Neural progenitor cell (in vitro differentiated cells): Measurements from ENCODE around the gene KAZN. TPM values are rescaled to one million over a fixed set of nuclear protein-coding genes. Genes with fewer than 3 reads are reported as not detected.

ENCODE experiments used
- DNase-seq: peaks from one replicate; pipeline ENCODE4 v3.0.0-alpha.2; 2016; ENCODE audit warnings: low spot score
- H2AFZ ChIP-seq: fragments of 200-600 bp; sonication (generic); replicated peaks from 2 replicates; pipeline ENCODE4 v1.6.1; 2016; ENCODE audit warnings: antibody characterized with exemption
- H3F3A ChIP-seq: fragments of 200-600 bp; sonication (generic); 2 replicates; pipeline ENCODE4 v1.6.1; 2016; ENCODE audit warnings: antibody characterized with exemption, low read depth
- H3K27ac ChIP-seq: fragments of 200-600 bp; sonication (generic); 2 replicates; pipeline ENCODE4 v1.5.1; 2016; ENCODE audit warnings: mild to moderate bottlenecking
- H3K27me3 ChIP-seq: fragments of 200-600 bp; sonication (generic); 2 replicates; pipeline ENCODE4 v1.6.1; 2016; ENCODE audit warnings: mild to moderate bottlenecking, moderate library complexity
- H3K36me3 ChIP-seq: fragments of 200-600 bp; sonication (generic); 2 replicates; pipeline ENCODE4 v1.5.1; 2016
- H3K4me1 ChIP-seq: fragments of 200-600 bp; sonication (generic); 2 replicates; pipeline ENCODE4 v1.6.1; 2016; ENCODE audit warnings: mixed run types
- H3K4me2 ChIP-seq: fragments of 200-600 bp; sonication (generic); 2 replicates; pipeline ENCODE4 v1.6.1; 2016
- H3K4me3 ChIP-seq: fragments of 200-600 bp; sonication (generic); 2 replicates; pipeline ENCODE4 v1.5.1; 2016
- H3K79me2 ChIP-seq: fragments of 200-600 bp; sonication (generic); 2 replicates; pipeline ENCODE4 v1.6.1; 2016; ENCODE audit warnings: low read depth
- H3K9ac ChIP-seq: fragments of 200-600 bp; sonication (generic); 2 replicates; pipeline ENCODE4 v1.6.1; 2016
- H3K9me3 ChIP-seq: fragments of 200-600 bp; sonication (generic); 2 replicates; pipeline ENCODE4 v1.5.1; 2016; ENCODE audit warnings: low read depth
- H4K20me1 ChIP-seq: fragments of 200-600 bp; sonication (generic); 2 replicates; pipeline ENCODE4 v1.6.1; 2016; ENCODE audit warnings: low read depth
- H3K27ac Mint-ChIP-seq: 3 replicates; pipeline ENCODE4 v1.8.0; 2021; ENCODE audit warnings: mixed read lengths
- H3K27me3 Mint-ChIP-seq: 2 replicates; pipeline ENCODE4 v1.8.0; 2022; ENCODE audit warnings: low read depth, mild to moderate bottlenecking, inconsistent platforms, moderate library complexity, mixed read lengths; ENCODE audit not compliant: insufficient read depth
- H3K36me3 Mint-ChIP-seq: 3 replicates; pipeline ENCODE4 v1.8.0; 2021; ENCODE audit warnings: mixed read lengths
- H3K4me1 Mint-ChIP-seq: 3 replicates; pipeline ENCODE4 v1.8.0; 2021; ENCODE audit warnings: mixed read lengths
- H3K4me3 Mint-ChIP-seq: 3 replicates; pipeline ENCODE4 v1.8.0; 2021; ENCODE audit warnings: mild to moderate bottlenecking, moderate library complexity, mixed read lengths
- H3K9me3 Mint-ChIP-seq: 3 replicates; pipeline ENCODE4 v1.8.0; 2020; ENCODE audit warnings: mixed read lengths
- EZH2 ChIP-seq: fragments of 200-600 bp; sonication (generic); IDR thresholded peaks from 2 replicates; pipeline ENCODE4 v1.6.1; 2017; ENCODE audit warnings: antibody characterized with exemption, mild to moderate bottlenecking, moderate library complexity
- EZH2phosphoT487 ChIP-seq: fragments of 200-600 bp; sonication (generic); IDR thresholded peaks from 2 replicates; pipeline ENCODE4 v1.6.1; 2017; ENCODE audit warnings: antibody characterized with exemption
- total RNA-seq: library from RNA; depleted of rRNA; stranded (reverse); fragments of >200 nt; gene quantifications from 2 replicates; pipeline ENCODE4 v1.2.3, GENCODE V29; 2015; ENCODE audit warnings: low replicate concordance
- TF ChIP-seq, protein P1 (sequence below): fragments of 200-600 bp; sonication (generic); IDR thresholded peaks from 2 replicates; pipeline ENCODE4 v1.5.1; 2017; ENCODE audit warnings: antibody characterized with exemption, mild to moderate bottlenecking

Gene KAZN
- total RNA-seq, 1 donor from 2014 or later = 6.1 TPM

DNA sequence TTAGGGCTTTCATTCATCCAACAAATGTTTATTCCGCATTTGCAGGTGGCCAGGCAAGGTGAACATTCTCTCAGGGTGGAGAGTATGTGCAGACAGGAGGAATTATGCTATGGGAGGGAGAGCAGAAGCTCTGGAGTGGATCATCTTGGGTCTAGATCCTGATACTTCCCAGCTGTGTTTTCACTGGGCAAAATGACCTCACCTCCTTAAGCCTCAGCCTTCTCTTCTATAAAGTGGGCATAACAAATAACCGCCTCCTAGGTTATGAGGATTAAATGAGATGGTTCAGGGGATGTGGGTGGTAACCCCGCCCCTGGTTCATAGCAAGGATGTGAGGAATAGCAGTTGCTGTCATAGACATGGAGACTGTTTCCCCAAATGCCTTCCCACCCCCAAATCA, 553.4 kb downstream of the KAZN start:
- Histone ChIP-seq H2AFZ (no peak overlapping the region), H3K27ac (no peak overlapping the region)
- H3K27me3 Mint-ChIP-seq = peaks cover 17% of the 10 kb centered on the region

DNA sequence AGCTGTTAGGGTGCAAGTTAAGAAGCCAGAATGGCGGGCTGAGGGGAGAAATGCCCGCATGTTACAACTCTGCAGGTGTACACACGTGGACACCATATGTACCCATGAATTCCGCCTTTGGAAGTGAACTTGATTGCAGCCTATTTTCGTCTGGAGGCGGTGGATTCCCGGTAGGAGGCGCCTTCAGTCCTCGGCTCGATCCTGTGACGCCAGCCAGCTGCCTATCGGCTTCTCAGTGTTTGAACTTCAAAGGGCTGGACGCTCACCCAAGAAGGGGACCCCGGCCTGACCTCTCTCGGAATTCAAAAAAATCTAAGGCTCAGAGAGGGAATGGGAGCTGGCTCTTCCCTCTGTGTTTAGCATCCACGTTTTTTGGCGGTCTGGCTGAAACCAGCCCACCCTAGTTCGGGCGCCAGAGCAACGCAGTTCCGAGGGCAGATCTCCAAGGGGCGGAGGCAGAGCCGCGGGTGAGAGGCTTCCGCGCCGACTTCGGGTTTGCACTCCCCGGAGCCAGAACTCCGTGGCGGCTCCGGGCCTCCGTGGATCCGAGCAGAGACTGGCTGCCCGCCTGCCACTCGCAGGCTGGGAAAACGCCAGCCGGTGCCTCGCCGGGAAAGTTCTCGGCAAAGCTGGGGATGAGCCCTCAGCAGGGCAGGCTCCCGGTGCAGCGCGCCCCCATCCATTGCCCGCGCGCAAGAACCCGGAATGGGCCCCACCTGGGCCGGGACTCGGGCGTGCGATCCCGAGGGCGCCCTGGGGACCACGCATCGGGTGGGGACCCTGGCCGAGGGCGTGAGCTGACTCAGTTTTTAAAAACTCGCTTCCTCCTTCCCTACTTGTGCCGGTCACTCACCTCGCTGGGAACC, 554.1 kb downstream of the KAZN start:
- peak overlapping the region; percentile 84 for H3K4me2 ChIP-seq
- H3K79me2 ChIP-seq = no peaks in the 10 kb centered on the region
- H3K36me3 ChIP-seq = no peaks in the 10 kb centered on the region
- Mint-ChIP-seq H3K36me3 (peaks cover under 1% of the 10 kb centered on the region), H3K9me3 (no peaks in the 10 kb centered on the region), H3K4me3 (peak overlapping the region; percentile 95), H3K27ac (peak overlapping the region; percentile 74), H3K4me1 (peaks cover 43% of the 10 kb centered on the region), H3K27me3 (peaks cover 17% of the 10 kb centered on the region)
- H3K27me3 ChIP-seq = peaks cover 77% of the 10 kb centered on the region
- peaks cover 33% of the 10 kb centered on the region for H4K20me1 ChIP-seq
- H2AFZ ChIP-seq = peak overlapping the region; percentile 64
- no peaks in the 10 kb centered on the region for H3K9me3 ChIP-seq
- peak; percentile 75 for DNase-seq
- H3K4me1 ChIP-seq = peaks cover 19% of the 10 kb centered on the region
- no peak overlapping the region for H3K9ac ChIP-seq
- H3K27ac ChIP-seq = no peak overlapping the region
- TF ChIP-seq EZH2phosphoT487 = peak; percentile 36
- peak; percentile 39 for TF ChIP-seq EZH2
- TF ChIP-seq, protein P1, sequence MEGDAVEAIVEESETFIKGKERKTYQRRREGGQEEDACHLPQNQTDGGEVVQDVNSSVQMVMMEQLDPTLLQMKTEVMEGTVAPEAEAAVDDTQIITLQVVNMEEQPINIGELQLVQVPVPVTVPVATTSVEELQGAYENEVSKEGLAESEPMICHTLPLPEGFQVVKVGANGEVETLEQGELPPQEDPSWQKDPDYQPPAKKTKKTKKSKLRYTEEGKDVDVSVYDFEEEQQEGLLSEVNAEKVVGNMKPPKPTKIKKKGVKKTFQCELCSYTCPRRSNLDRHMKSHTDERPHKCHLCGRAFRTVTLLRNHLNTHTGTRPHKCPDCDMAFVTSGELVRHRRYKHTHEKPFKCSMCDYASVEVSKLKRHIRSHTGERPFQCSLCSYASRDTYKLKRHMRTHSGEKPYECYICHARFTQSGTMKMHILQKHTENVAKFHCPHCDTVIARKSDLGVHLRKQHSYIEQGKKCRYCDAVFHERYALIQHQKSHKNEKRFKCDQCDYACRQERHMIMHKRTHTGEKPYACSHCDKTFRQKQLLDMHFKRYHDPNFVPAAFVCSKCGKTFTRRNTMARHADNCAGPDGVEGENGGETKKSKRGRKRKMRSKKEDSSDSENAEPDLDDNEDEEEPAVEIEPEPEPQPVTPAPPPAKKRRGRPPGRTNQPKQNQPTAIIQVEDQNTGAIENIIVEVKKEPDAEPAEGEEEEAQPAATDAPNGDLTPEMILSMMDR = peak; percentile 57
- H3K4me3 ChIP-seq = peak overlapping the region; percentile 86
- H3F3A ChIP-seq = peaks cover 15% of the 10 kb centered on the region

More for the DNA sequence above, 553.4 kb downstream of the KAZN start:
- Histone ChIP-seq H3K79me2 (no peaks in the 10 kb centered on the region), H3K4me2 (no peak overlapping the region), H3K4me1 (peaks cover 13% of the 10 kb centered on the region), H3K9me3 (no peaks in the 10 kb centered on the region), H3K4me3 (no peak overlapping the region), H3K36me3 (no peaks in the 10 kb centered on the region), H3F3A (peaks cover 15% of the 10 kb centered on the region), H3K9ac (no peak overlapping the region), H4K20me1 (peaks cover 31% of the 10 kb centered on the region), H3K27me3 (peaks cover 77% of the 10 kb centered on the region)
- no peaks in the 10 kb centered on the region for H3K9me3 Mint-ChIP-seq
- H3K36me3 Mint-ChIP-seq = no peaks in the 10 kb centered on the region
- TF ChIP-seq EZH2 (no peak), EZH2phosphoT487 (no peak)
- TF ChIP-seq, protein P1 = no peak
- peak overlapping the region; percentile 95 for H3K4me3 Mint-ChIP-seq
- H3K27ac Mint-ChIP-seq = peak overlapping the region; percentile 46
- peaks cover 43% of the 10 kb centered on the region for H3K4me1 Mint-ChIP-seq
- no peak for DNase-seq

DNA sequence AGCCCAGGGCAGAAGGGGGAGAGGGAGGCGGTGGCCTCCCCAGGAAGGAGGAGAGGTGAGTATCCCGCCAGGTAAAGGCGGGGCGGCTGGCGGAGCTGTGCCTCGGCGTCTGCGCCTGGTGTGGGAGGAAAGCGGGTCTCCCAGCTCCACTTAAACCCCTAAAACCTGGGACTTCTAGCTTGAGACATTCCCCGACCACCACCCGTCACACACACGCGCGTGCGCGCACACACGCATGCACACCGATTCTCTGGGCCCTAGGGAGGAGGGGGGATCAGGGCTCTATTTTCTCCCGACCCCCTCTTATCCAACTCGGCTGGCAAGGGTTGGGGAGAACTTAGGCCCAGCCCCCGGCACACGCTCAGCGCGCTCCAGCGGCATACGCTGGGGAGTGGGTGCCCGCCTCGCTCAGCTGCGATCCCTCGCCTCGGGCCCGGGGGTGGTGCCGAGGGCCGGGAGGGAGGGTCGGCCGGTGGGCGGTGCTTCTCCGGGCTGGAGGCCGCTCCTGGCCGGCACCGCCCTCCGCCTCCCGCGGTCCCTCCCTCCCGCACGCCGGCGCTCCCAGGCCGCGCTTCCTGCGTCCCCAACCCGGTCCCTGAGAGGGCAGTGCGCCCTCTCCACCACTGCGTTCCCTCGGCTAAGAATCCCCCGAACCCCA, 554.8 kb downstream of the KAZN start, which contains the start of gene TMEM51:
TMEM51 (plus strand) TSS at position 564 of the 658 bp plus-strand sequence. CDS start 61,341 bp downstream, outside the sequence.
- Histone ChIP-seq H3K4me3 (peak within 1 kb of the TSS; percentile 86), H3K27ac (no peak within 1 kb of the TSS), H3K36me3 (no peaks in the 10 kb centered on the region), H3K27me3 (peaks cover 72% of the 10 kb centered on the region), H3K79me2 (no peaks in the 10 kb centered on the region), H4K20me1 (peaks cover 33% of the 10 kb centered on the region), H3K4me2 (peak within 1 kb of the TSS; percentile 84), H3K9ac (no peak within 1 kb of the TSS), H3K9me3 (no peaks in the 10 kb centered on the region), H3K4me1 (peaks cover 19% of the 10 kb centered on the region), H2AFZ (peak within 1 kb of the TSS; percentile 89), H3F3A (peaks cover 15% of the 10 kb centered on the region)
- peak within 1 kb of the TSS; percentile 74 for H3K27ac Mint-ChIP-seq
- H3K9me3 Mint-ChIP-seq = no peaks in the 10 kb centered on the region
- peaks cover 44% of the 10 kb centered on the region for H3K4me1 Mint-ChIP-seq
- H3K27me3 Mint-ChIP-seq = peaks cover 22% of the 10 kb centered on the region
- peaks cover 4% of the 10 kb centered on the region for H3K36me3 Mint-ChIP-seq
- peak; percentile 93 for DNase-seq
- TF ChIP-seq, protein P1 = no peak
- peak; percentile 25 for TF ChIP-seq EZH2
- H3K4me3 Mint-ChIP-seq = peak within 1 kb of the TSS; percentile 95
